COLO829 (cell line): ENCODE measurements around the gene EXOSC9.
A peak's percentile ranks its signal among the peaks of the same experiment; 100 is the strongest.
"Not testable (repeated sequence)": the region's sequence is repeated elsewhere in the genome, so short reads cannot be mapped to it uniquely, and the experiment has no call there.

Experiments used
- DNase-seq: peaks from one replicate; pipeline ENCODE4 v3.0.0; 2012; ENCODE audit warnings: low spot score

Gene EXOSC9, protein sequence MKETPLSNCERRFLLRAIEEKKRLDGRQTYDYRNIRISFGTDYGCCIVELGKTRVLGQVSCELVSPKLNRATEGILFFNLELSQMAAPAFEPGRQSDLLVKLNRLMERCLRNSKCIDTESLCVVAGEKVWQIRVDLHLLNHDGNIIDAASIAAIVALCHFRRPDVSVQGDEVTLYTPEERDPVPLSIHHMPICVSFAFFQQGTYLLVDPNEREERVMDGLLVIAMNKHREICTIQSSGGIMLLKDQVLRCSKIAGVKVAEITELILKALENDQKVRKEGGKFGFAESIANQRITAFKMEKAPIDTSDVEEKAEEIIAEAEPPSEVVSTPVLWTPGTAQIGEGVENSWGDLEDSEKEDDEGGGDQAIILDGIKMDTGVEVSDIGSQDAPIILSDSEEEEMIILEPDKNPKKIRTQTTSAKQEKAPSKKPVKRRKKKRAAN

DNA sequence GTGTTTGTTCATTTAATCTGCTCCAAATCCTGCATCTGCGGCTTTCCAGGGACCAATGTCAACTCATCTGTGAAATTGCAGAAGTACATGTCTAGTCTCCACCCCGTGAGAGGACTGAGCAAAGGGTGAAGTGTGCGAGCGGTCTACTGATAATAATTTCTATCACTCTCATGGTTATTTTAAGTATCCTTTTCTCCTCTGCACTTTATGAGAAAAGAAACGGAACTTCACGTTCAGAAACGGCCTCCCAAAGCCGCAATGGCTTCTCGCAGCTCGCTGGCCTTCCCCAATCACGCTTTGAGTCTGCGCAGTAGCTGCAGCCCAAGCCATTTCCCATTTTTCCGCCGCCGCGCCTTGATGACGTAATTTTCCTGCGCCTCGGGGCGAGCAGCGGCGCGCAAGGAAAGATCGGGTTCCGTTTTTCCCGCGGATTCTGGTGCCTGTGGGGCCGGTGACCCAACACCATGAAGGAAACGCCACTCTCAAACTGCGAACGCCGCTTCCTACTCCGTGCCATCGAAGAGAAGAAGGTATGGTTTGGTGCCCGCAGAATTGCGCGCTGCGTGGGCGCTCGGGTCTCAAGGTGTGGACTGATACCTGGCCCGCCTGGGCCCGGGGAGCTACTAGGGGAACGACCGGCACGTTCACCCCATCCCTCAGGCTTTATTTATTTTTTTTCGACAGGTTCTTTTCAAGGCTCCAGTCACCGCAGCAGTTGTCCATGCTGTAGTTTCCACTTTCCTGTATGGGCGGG is at the start of gene EXOSC9:
Gene EXOSC9 (plus strand): TSS at position 363 of the 754 bp plus-strand sequence. CDS start 102 bp downstream, at position 465.
- peak; percentile 92 for DNase-seq

DNA sequence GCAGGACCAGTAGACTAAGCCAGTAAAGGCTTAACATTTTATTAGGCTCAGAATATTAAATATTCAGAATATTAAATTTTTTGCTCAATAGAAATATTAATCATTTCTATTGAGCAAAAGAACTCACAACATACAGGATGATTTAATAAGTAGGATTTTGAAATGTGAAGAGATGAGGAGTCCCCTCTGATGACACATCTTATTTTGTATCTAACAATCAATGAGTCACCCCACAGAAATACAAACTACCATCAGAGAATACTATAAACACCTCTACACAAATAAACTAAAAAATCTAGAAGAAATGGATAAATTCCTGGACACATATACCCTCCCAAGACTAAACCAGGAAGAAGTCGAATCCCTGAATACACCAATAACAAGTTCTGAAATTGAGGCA is 49.0 kb upstream of the EXOSC9 start:
- DNase-seq = not testable (repeated sequence)

DNA sequence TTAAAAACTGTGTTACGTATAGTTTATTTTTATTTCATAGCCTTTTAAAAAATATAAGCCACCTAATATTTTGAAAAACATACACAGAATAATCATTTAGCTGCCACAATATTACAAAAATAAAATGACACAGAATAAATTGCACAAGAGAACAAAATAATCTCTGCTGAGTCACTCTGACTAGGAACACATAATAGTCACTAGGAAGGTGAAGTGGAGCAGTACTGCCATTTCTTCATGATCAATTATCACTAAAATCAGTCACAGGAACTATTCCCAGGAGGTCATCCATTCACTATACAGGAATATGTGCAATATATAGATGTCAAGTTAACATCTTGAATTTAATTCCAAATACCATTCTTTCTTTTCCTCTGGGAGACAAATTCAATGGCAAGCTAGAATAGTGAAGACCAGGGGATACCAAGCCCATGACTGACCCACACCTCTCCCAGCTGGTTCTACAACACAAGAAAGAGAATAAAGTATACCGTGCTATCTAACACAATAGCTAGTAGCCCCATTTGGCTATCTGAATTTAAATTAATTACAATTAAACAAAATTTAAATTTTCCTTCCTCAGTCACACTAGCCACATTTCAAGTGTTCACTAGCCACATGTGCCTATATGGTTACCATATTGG is 42.1 kb upstream of the EXOSC9 start:
- no peak for DNase-seq

DNA sequence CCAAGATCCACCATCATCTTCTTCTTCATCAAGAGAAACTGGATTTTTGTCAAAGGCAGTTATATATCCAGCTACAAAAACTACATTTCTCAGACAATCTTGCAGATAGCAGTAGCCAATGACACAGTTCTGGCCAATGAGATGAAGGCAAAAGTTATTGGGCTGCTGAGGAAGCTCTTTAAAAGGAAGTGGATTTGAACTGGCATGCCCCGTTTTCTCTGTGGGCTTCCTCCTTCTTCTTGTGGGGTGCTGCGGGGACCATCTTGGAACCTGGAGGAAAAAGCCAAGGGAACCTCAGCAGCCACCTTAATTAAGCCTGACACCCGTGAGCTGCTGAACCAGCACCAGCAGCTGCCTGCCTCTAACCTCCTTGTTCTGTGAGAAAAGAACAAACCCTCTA is 40.9 kb upstream of the EXOSC9 start:
- no peak for DNase-seq

DNA sequence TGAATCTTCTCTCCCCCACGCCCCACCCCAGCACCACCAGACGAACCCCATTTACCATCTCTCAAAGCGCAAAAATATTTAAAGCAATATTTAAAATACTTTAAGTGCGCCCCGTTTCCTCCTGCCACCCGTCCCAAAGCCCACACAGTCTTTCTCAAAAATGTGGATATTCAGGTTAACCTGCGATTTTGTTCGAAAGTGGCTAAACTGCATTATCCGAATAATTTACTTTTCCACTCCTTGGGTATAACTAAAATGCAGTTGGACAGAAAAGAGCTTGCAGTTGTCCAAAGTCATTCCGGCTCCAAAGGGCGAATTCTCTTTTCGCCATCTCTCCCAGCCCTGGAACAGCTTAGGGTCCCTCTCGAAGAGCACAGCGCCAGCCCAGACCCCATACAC is 36.8 kb upstream of the EXOSC9 start:
- DNase-seq = no peak

DNA sequence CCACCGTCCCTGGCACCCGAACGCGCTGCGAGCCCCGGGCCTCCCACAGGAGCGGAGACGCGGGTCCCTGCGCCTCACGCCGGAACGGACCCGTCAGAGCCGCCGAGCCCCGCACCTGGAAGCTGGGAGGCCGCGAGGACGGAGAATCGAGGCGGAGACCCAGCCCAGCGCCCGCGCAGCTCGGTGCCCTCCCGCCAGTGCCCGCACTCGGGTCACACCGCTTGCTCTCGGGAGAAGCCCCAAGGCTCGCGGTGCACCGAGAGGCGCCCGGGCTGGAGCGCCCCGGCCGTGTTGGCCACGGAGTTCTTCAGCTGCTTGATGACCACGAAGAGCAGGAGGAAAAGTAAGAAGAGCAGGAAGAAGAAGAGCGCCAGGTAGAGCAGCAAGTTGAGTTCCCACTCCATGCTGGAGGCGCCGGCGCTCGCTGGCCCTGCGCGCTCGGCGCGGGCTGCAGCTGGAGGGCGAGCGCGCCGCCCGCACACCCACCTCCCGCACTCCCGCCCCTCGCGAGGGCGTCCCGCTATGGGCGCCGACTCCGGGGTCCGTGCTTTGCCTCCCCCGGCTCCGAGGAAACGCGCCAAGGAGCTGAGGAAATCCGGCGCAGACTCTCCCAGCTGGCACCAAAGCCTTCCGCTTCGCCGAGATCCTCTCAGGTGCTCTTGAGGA is 36.3 kb upstream of the EXOSC9 start, which contains the start of gene SMIM43:
Gene SMIM43 (minus strand): TSS at position 463 of the 666 bp plus-strand sequence. CDS start 59 bp downstream, at position 404.
- DNase-seq = no peak

DNA sequence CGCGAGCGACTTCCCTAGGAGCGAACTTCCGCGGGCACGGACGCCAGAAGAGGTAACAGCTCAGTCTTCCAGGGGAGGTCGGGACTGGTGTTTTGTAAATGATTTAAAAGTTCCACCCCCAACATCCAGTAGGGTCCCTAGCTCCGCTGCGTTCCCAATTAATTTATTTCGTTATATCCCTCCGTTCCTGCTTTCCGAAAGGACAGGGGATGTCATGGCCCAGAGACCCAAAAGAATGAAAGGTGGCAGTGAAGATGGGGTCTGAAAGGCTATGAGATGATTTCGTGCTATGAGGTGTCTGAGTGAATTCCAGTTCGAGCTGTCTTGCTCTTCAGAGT is 35.8 kb upstream of the EXOSC9 start:
- no peak for DNase-seq

DNA sequence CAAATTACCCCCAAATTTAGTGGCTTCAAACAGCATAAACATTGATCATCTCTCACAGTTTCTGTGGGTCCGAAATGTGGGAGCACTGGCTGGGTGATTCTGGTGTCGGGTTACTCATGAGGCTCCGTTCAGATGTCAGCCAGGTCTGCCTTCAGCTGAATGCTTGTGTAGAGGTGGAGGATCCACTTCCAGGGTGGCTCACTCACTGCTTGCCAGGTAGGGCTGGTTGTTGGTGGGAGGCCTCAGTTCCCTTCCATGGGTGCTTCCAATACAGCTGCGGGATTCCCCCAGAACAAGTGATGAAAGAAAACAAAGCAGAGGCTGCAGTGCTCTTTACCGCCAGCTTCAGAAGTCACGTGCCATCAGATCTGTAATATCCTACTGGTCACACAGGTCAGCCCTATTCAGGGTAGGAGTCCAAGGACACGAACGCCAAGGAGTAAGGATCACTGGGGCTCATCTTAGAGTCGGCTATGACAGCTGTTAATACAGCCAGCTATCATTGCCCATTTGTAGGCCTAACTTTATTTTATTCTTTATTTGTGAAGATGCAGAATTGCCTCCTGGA is 35.1 kb upstream of the EXOSC9 start:
- no peak for DNase-seq

DNA sequence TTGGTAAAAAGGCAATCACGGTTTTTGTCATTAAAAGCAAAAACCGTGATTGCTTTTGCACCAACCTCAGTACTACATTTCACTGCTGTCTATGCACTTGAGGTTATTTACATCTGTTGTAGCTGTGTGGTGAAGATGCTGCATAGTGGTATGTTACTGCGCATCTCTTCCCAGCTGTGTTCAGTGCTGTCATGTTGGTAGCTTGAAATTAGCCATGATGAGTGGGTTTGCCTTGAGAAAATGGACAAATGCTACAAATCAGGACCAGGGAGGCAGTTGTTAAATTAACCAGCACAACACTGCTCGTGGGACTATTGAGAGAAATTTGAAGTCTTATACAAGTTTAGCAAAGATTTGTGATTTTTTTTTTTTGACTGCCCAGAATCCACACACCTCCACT is 34.0 kb upstream of the EXOSC9 start:
- DNase-seq = no peak

DNA sequence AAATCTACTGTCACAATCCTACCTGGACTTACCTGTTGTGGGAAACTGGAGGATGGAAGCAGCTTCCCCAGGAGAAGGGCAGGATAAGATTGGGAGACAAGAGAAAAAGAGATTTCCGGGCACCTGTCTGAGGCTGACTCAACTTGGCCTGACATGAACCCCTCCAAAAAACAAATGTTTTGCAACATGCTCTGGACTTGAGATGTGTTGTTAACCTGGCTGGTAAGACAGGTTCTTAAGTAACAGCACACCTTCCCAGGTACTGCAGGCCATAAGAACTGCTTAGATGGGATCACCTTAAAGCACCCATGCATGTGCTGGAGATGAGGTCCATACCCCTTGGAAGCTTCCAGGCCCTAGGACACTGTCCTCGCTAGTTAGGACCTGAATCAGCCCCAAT is 31.8 kb upstream of the EXOSC9 start:
- DNase-seq = no peak

DNA sequence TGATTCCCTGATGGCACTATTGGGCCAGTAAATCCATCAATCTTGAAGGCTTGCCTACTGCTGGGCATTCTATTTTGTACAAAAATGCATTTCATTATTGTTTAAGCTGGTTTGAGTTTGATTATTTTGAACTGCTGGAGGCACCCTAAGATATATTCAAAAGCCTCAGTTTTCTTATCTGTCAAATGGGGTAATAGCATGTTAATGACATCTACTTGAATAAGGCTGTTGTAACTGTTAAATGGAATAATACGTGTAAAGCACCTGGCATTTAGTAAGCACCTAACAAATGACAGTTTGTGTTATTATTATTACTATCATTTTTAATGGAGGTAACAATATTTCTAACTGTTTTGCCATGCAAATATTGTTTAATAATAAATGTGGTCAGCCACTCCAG is 29.3 kb upstream of the EXOSC9 start:
- DNase-seq = no peak

DNA sequence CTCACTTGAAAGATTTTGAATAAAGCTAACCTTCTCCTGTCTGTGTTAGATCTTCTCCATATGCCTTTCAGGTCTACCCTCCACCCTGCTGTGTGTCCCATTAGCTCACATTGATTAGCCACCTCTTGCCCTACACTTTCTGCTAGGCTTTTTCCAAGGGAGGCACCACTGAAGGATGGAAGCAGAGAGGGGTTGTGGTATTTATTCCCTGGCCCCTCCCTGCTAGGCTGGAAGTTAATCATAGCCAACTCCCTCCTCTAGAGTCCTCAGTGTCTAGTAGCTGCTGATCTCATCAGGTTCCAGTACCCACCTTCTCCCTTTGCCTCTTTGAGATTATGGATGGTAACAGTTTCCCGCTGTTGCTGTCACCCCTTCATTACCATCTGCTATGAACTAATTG is 27.2 kb upstream of the EXOSC9 start:
- DNase-seq = no peak

DNA sequence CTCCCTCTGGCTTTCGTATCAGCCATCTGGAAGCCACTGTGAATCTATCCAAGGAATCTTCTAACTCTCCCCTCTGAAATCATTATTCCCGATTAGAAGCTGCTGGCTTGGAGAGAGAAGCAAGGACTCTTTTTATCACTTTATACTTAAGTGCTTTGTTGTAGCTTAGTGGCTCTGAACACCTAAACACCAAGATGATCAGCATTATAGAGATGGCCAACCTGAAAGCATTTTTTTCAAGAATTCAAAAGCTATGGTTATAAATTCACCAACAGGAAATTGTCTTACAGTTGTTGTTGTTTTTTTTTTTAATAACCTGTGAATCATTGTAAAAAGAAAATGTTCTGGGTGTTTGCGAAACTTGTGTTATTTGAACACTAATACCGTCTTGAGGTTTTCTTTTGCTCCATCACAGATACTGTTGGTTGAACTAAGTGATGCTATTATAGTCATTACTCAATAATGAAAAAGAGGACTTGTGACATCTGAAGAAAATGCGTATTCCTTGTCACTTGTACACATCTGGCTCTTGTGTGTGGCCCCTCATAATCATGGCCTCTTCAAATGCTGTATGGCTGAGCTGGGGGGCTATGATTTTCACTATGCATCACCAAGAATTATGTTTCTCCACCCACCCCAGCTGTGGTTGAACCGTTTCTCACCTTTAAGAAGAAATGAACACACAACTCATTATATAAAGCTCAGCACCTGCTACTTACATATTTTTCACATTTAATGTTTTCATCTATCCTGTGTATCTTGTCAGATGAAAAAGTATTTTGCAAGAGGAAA is 24.3 kb upstream of the EXOSC9 start:
- DNase-seq = no peak

DNA sequence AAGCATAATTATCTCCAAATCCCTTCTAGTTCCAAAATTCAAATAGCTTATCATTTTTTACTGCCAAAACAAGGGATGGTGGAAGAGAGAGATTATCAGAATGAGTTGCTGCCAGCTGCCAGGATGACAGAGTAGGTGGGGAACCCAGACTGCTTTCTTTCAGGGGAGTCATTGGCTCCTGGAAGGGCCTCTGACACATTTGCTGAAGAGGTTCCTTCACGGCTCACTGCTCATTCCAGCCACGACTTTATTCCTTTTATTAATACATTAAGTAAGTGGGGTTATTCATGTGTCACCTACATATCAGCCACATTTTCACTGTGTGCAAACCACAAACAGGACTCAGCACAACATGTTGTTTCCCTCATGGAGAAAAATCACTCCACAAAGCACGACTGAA is 23.5 kb upstream of the EXOSC9 start:
- no peak for DNase-seq

DNA sequence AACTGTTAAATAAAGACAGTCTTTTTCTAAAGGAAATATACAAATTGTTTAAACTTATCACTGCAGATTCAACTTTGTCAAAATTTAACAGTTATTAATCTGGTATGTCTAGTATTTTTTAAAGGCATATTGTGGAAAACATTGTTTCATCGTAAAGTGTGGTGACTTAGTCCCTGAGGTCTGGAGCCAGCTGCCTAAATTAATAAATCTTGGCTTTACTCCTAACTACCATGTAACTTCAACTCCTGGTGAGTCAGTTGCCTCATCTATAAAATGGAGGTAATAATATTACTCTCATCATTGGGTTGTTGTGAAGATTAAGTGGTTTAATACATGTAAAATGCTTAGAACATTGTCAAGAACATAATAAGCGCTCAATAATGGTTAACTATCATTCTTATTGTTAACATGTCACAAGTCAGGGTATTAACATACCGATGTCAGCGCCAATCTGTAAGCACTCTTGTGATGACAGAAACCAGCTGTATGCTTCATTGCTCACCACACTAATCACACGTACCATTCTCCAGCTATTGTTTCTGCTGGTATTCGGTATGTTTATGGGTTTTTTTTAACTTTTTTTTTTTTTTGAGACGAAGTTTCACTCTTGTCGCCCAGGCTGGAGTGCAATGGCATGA is 22.0 kb upstream of the EXOSC9 start:
- no peak for DNase-seq

DNA sequence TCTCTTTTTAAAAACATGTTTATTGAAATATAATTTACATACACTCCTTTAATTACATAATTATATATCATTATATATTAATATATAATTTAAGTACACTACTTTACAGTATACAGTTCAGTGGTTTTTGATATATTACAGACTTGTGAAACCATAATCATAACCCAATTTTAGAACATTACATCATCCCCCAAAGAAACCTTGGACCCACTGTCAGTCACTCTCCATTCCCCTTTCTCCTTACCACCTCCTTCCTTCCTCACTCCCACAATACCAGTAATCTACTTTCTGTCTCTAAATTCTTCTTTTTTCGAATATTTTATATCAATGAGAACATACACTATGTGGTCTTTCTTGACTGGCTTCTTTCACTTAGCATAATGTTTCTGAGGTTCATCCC is 17.9 kb upstream of the EXOSC9 start:
- no peak for DNase-seq

DNA sequence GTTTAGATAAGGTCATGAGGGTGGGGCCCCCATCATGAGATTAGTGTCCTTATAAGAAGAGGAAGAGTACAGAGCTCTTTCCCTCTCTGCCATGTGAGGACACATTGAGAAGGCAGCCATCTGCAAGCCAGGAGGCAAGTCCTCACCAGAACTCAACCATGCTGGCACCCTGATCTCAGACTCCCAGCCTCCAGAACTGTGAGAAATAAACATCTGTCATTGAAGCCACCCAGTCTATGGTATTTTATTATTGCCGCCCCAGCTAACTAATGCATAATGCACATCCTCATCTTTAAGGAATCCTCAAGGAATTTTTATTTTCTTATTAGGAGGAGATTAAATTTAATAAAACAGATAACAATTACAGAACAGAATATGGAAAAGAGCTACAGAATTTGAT is 16.7 kb upstream of the EXOSC9 start:
- no peak for DNase-seq

DNA sequence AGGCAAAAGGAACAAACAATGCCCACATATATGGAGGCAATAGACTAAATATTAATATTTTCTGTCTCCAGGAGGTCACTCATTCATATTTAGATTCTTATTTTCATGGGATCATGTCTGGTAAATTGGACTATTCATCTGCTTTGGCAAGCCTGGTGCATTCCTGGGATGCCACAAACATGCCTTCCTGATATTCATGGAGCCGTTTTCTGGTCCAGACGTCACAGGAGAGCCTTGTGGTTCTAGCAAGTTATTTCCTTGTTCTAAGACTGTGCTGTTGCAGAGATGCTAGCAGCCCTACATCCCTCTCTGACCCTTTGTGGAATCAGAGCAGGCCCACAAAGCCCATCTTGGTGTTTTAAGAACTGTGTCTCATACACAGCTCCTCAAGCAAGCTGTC is 16.1 kb upstream of the EXOSC9 start:
- DNase-seq = peak; percentile 73

DNA sequence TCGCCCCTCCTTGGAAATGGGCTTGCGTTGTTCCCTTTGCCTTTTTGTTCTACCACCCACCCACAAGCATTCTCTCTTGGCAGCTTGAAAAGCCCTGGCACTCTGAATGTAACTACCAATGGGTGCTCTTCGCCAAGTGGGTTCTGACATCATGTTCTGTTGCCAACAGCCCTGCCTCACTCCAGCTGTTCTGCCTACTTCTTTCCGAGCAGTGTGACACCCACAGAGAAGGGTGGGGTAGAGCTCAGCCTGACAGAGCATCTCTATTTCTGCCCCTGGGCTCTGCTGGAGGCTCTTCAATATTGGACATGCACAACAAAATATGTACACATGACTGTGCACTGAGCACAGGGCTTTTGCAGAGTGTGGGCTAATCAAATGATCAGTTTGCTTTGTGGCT is 15.6 kb upstream of the EXOSC9 start:
- no peak for DNase-seq

DNA sequence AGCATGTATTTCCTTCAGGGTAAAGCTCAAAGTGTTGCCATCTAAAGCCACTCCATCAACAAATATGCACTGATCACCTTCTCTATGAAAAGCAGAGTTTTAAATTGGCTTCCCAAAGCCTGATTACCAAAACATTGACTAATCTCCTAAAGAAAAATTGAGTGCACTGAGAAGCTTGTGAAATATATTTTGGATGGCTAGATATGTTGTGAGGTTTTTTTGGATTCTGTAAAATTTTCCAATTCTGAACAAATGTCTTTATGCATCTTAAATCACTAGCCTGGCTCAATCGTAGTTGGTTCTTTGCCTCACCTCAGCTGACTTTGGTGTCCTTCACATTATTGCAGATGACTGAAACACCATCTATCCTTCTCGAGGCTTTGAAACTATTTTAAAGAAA is 14.9 kb upstream of the EXOSC9 start:
- DNase-seq = no peak

DNA sequence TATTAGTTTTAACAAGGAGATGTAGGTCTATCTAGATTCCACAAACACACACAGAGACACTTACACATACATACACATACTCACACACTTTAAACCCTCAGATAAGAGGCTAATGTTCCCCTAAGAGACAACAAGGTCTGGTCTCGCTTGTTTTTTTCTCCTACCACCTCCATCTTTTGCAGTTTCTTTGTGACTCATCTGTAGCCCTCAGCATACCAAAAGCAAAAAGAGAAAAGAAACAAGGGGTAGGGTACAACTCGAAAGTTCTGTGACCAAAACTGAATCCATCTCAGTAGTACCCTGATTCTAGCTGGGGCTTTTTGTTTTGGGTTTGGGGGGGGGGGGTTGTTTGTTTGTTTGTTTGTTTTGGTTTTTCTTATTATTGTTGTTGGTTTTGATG is 12.2 kb upstream of the EXOSC9 start:
- DNase-seq = no peak
